ENCODE data around the gene SAT1.

- no peak for TF ChIP-seq GATA3 (IDR thresholded peaks at IDR 0.05; ENCODE audit: low read depth, low read length)
- TF ChIP-seq GATA2 (IDR thresholded peaks at IDR 0.05; ENCODE audit: low read depth, low read length) = no peak
Measured at GRCh38 chrX:23786268-23786815, 3.4 kb downstream of the SAT1 start.
